HG02970 (cell line): ENCODE measurements around the gene OR2A2.
"Not testable (repeated sequence)": the region's sequence is repeated elsewhere in the genome, so short reads cannot be mapped to it uniquely, and the experiment has no call there.

Experiments used
- ATAC-seq: cut with Tn5 transposase; IDR thresholded peaks from one replicate; pipeline ENCODE4 v1.9.1; 2021; ENCODE audit warnings: mild to moderate bottlenecking, moderate library complexity, moderate number of reproducible peaks; ENCODE audit not compliant: unreplicated experiment, low FRiP score

Gene OR2A2

GRCh38 chr7:144109283-144109682, at the start of gene OR2A2:
Gene OR2A2 (plus strand): TSS chr7:144109583. CDS start chr7:144109583, 0 bp downstream.
- no peak for ATAC-seq

DNA sequence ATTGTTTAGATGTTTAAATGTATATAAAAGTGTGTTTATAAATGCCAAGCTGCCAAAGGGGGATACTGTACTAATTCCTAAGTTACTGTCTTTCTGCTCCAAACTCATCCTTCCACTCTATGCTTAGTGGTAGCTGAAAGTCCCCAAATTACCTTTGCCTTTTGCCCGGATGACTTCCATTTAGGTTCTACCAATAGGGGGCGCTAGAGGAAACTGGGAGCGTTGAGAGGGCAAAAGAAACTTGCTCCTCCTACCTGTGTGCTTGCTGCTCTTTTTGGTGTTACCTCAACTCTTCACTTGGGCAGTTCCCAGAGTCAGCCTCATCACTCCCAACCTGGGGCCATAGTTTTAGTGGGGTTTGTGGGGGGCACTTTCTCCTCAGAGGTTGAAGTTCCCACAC, 45.7 kb upstream of the OR2A2 start:
- no peak for ATAC-seq

DNA sequence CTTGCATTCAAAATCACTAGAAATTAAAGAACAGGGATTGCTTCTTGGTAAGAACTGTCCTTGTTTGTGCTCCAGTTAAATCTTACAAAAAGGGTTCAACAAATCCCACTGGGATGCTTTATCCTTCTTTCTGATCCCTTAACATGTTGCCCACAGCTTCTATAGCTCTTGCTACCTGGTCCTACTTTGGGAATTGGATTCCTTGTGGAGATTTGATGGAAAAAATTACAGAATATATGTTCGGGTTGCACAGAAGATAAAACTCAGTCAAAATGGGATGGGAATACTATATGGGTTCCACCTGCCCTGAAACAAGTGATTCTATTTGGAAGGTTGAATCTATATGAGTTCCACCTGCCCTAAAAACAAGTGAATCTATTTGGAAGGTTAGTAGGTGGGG, 39.9 kb upstream of the OR2A2 start, which contains the start of gene OR2A25:
Gene OR2A25, plus strand, starts transcription at position 301 of the 400 bp plus-strand sequence. CDS start 4,409 bp downstream, outside the sequence.
- no peak for ATAC-seq

GRCh38 chr7:144069953-144070352, 39.4 kb upstream of the OR2A2 start:
- ATAC-seq = no peak

DNA sequence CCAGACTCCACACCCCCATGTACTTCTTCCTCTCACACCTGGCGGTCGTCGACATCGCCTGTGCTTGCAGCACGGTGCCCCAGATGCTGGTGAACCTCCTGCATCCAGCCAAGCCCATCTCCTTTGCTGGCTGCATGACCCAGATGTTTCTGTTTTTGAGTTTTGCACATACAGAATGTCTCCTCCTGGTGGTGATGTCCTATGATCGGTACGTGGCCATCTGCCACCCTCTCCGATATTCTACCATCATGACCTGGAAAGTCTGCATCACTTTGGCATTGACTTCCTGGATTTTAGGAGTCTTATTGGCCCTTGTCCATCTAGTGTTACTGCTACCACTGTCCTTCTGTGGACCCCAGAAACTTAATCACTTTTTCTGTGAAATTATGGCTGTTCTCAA, 35.0 kb upstream of the OR2A2 start:
- ATAC-seq = no peak

GRCh38 chr7:144085978-144086377, 23.4 kb upstream of the OR2A2 start, which contains the start of gene OR2A12:
Gene OR2A12 (plus strand): TSS chr7:144086278. CDS start chr7:144095108, 8,830 bp downstream.
- ATAC-seq = no peak

DNA sequence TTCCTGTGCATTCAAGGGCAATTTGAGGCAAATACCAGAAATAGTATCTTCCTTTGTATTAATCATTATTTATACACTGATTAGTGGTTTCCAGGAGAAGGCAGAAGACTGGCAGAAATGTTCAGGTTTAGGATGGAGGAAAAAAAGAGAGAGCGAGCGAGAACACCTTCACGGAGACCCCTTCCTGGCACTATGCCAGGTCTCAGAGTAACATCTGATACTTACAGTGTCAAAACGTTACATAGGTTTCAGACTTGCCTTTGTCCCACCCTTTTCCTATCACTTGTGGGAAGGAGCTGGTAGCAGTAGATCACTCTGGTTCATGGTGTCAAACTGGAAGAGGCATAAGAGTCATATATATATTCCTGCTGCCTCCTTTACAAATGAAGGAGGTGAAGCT, 22.7 kb upstream of the OR2A2 start:
- no peak for ATAC-seq

GRCh38 chr7:144087230-144087629, 22.2 kb upstream of the OR2A2 start:
- ATAC-seq = no peak

GRCh38 chr7:144090667-144091066, 18.7 kb upstream of the OR2A2 start:
- ATAC-seq = no peak

- no peak for ATAC-seq
Measured at GRCh38 chr7:144098776-144099175, 10.6 kb upstream of the OR2A2 start.

DNA sequence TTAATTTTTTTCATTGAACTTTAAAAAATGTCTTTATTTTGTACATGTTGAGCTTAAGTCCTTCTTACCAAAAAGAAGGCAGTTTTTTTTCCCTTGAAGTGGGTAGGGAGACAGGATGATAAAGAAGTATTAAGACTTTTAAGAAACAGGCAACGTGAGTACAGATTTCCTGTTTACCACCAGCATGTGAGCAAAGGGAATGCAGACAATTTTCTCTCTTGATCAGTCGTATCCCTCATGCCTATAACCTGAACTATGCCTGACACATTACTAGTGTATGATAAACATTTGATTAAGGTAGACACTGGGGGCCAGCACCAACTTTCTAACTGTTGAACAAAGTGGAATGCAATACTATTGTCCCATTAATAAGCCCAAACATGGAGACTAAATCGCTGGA, 8.8 kb upstream of the OR2A2 start:
- ATAC-seq = no peak

GRCh38 chr7:144102041-144102440, 7.3 kb upstream of the OR2A2 start:
- no peak for ATAC-seq

- no peak for ATAC-seq
Measured at GRCh38 chr7:144105211-144105610, 4.2 kb upstream of the OR2A2 start.

DNA sequence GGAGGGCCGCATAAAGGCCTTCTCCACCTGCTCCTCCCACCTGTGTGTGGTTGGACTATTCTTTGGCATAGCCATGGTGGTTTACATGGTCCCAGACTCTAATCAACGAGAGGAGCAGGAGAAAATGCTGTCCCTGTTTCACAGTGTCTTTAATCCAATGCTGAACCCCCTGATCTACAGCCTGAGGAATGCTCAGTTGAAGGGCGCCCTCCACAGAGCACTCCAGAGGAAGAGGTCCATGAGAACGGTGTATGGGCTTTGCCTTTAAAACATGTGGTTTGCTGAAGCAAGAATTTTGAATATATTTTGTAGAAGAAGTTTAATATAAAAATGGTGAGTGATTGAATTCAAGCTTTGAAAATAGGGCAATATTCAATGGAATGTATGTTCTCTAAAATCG, 889 bp downstream of the OR2A2 start:
- ATAC-seq = no peak

GRCh38 chr7:144113651-144114050, 4.3 kb downstream of the OR2A2 start:
- no peak for ATAC-seq

- no peak for ATAC-seq
Measured at GRCh38 chr7:144118341-144118740, 9.0 kb downstream of the OR2A2 start.

DNA sequence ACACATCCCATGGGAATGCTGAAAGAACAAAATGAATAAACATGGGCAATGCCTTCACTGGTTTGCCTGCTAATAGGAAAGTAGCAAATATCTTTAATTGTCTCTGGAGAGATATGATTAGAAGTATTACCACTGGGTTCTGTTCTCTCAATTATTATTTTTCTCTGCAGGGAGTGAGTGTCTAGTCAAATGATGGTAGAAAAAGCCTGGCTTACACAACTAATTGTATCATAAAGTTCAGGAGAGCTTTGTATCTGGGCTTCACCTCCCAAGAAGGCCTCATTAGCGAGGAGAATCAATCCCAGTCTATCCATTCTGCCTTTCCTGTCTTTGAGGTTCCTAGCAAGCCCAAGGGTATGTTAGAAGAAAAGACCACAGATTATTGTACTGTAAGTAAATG, 13.5 kb downstream of the OR2A2 start, which contains the start of gene OR2A14:
Gene OR2A14, plus strand, starts transcription at position 301 of the 400 bp plus-strand sequence. CDS start 5,937 bp downstream, outside the sequence.
- no peak for ATAC-seq

- peak; percentile 99 for ATAC-seq
Measured at GRCh38 chr7:144127714-144128334, 18.4 kb downstream of the OR2A2 start.

DNA sequence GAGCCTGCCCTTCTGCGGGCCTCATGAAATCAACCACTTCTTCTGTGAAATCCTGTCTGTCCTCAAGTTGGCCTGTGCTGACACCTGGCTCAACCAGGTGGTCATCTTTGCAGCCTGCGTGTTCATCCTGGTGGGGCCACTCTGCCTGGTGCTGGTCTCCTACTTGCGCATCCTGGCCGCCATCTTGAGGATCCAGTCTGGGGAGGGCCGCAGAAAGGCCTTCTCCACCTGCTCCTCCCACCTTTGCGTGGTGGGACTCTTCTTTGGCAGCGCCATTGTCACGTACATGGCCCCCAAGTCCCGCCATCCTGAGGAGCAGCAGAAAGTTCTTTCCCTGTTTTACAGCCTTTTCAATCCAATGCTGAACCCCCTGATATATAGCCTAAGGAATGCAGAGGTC, 20.2 kb downstream of the OR2A2 start:
- ATAC-seq = not testable (repeated sequence)

- ATAC-seq = no peak
Measured at GRCh38 chr7:144130730-144131129, 21.3 kb downstream of the OR2A2 start.

- ATAC-seq = no peak
Measured at GRCh38 chr7:144132262-144132661, 22.9 kb downstream of the OR2A2 start.

DNA sequence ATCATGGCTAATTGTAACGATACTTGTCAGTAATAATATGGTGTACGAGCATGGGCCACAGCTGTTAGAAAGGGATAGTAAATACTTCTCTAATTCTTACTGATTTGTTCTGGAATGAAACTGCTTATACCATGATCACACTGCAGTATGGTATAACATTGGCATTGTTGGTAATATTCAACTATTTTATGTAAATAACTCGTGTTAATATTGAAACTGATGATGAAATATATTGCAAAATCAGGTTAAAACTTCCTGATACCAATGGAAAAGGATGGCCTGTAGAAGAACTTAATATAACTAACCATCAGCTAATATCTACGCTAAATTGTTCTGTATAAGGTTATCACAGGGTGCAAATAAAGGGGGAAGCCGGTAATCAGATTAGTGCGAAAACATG, 23.9 kb downstream of the OR2A2 start:
- ATAC-seq = no peak
